HG03097 (cell line): ENCODE measurements around the gene SAXO1.

Experiments used
- ATAC-seq: cut with Tn5 transposase; IDR thresholded peaks from one replicate; pipeline ENCODE4 v1.9.1; 2021; ENCODE audit not compliant: unreplicated experiment, low FRiP score

SAXO1 gene

GRCh38 chr9:18889550-18889949, 143.5 kb downstream of the SAXO1 start:
- no peak for ATAC-seq

DNA sequence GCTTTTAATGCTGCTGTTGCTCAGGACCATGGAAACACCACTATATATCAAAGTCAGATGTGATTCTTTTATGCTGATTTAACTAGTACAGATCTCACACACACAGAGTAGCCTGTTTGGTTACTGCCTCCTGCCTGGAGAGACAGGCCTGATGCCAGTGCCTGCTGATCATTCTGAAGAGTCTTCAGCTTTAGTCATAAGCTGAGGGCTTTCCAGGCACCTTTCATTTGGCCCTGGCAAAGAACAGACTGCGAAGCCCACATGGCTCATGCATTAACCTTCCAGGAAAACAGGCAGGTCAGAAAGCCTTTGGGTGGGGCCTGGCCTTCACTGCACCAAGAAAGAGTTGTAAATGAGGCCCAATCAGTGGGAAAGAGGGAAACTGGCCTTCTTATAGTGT, 144.7 kb downstream of the SAXO1 start:
- no peak for ATAC-seq

GRCh38 chr9:18887546-18887945, 145.5 kb downstream of the SAXO1 start:
- no peak for ATAC-seq

DNA sequence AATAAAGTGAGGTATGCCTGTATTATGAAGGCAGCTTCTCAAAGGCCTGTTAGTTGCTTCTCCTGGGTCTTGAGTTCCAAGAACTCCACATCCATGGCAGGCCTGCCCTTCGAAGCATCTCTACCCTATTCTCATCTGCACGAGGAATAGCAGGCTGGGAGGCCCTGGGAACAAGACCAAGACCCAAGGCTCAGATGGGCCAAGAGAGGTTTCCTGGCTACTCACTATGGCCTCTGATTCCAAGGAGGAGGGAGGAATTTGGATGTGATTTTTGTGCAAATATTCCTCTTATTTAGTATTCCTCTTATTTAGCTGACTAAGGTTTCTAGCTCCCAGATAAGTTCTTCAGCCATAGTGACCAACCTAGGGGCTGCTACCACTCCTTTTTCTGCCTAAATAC, 151.3 kb downstream of the SAXO1 start:
- ATAC-seq: no peak

DNA sequence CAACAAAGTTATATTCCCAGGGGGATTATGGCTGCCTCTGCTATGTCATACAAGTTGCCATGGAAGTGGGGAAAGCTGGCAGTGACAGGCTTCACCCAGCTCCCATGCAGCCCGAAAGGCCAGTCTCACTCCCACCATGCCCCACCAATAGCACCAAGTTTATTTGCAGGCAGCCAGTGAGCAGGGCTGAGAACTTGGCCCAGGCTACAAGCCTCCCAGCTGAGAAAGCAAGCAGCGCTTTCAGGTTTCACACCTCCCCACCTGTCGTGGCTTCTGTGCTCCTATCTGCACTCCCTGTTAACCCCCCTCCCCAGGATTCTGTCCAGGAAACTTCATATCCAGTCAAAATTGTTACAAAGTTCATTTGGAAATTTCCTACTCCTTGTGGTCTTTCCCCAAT, 155.0 kb downstream of the SAXO1 start:
- no peak for ATAC-seq
